ENCODE results near the gene SLC7A9.

The SLC7A9 gene

DNA sequence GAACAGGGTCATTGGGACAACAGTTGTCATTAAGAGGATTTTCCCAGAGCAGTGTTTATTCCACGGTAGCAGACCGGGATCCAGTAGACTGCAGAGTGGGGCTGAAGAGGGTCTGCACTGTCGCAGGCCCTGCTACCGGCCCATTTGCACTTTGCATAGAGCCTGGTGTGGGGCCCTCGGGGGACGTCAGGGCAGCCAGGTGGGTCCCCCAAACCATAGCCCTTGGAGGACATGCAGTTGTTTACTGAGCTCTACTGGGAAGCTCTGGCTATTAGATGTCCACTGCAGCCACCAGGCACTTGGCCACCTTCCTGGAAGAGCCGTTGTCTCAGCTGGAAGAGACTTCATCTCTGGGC is 45.8 kb downstream of the SLC7A9 start:
- in situ Hi-C loops (cut with HindIII; ENCODE audit: low sequenced_read_pairs): no loop called here
- TF ChIP-seq, protein P1, sequence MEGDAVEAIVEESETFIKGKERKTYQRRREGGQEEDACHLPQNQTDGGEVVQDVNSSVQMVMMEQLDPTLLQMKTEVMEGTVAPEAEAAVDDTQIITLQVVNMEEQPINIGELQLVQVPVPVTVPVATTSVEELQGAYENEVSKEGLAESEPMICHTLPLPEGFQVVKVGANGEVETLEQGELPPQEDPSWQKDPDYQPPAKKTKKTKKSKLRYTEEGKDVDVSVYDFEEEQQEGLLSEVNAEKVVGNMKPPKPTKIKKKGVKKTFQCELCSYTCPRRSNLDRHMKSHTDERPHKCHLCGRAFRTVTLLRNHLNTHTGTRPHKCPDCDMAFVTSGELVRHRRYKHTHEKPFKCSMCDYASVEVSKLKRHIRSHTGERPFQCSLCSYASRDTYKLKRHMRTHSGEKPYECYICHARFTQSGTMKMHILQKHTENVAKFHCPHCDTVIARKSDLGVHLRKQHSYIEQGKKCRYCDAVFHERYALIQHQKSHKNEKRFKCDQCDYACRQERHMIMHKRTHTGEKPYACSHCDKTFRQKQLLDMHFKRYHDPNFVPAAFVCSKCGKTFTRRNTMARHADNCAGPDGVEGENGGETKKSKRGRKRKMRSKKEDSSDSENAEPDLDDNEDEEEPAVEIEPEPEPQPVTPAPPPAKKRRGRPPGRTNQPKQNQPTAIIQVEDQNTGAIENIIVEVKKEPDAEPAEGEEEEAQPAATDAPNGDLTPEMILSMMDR (IDR thresholded peaks at IDR 0.05; ENCODE audit: low read depth, low read length, missing control alignments): no peak

DNA sequence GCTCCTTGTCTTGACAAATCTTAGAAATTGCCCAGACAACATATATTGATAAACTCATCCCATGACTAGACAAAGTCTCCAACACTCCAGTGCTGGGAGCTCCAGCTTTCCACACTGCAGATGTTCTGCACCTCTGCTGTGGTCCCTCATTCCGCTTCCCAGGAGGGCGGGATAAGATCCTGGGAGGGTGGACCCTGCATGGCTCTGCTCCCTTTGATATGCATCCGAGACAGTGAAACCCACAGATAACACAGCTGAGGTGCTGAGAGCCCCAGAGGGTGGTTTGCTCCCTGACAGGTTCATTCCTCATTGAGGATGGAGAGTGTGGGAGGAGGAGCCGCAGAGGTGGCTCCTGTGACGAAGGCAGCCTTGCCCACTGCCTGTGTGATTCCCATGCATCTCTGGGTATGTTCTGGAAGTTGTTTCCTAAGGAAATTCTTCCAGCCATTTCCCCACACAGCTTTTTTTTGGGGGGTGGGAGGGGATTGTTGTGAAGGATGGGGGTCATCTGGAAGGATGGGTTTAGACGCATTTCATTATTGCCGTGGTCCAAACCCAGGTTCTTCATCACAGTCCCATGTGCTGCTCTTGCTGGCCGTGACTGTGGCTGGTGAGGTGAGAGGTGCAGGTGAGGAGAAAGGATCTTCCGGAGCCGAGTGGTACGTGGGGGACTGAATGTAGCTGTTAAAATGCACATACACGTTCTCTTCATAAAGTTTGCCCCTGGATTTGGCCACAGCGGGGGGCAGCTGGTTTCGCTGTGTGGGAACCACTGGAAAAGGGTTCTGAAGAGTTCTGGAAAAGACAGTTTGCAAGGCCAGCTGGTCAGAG is 46.4 kb downstream of the SLC7A9 start:
- no peak overlapping the region for H3K4me3 ChIP-seq (ENCODE audit: low read depth, low read length)
- no peak for DNase-seq (ENCODE audit: low read depth)
- in situ Hi-C loops (cut with HindIII; ENCODE audit: low sequenced_read_pairs): no loop called here
- TF ChIP-seq, protein P1 (IDR thresholded peaks at IDR 0.05; ENCODE audit: low read depth, low read length, missing control alignments): no peak

More for the DNA sequence above, 45.8 kb downstream of the SLC7A9 start:
- no peak for DNase-seq (ENCODE audit: low read depth)
- no peak overlapping the region for H3K4me3 ChIP-seq (ENCODE audit: low read depth, low read length)

DNA sequence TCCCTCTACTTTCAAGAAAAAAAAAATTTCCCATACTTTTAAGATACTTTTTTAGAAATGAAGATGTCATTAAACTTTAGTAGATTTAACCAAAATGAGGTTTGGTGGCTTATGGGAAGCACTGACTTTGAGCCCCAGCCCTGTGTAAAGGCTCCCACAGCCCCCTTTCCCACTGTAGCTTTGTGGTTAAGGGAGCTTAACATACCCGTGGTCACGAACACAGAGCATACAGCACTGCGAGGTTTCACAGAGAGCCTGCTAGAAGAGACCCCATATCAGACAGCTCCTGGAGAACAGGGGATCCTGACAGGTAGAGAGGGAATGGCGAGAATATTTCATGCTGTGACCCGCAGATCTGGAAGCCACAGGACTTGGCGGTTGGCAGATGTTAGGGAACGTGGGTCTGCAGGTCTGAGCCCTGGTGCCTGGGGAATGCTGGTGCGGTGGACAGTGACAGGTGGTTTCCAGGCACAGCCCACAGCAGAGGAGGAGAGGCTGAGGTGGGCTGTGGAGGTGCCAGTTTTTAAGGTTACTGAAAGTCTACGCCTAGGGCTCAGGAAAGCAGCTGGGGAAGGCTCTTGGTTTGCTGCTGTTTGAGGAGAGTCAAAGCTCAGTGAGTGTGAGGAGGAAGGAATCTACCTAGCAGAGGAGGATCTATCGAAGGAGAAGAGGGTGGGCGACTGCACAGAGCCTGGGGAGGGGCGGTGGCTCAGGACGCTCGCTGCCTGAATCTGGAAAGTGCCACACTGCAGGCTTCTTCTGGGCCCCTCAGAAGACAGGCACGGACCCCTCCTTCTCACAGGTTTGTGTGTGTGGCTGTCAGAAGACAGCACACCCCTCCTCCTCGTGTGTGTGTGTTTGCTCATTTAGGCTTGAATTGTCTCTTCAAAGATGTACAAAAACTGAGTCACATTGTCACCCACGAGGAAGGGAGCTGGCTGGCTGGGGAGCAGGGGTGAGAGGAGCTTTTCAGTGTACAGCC is 49.9 kb downstream of the SLC7A9 start:
- H3K4me3 ChIP-seq (ENCODE audit: low read depth, low read length): no peak overlapping the region
- TF ChIP-seq, protein P1 (IDR thresholded peaks at IDR 0.05; ENCODE audit: low read depth, low read length, missing control alignments): no peak
- in situ Hi-C loops (cut with HindIII; ENCODE audit: low sequenced_read_pairs): no loop called here
- DNase-seq (ENCODE audit: low read depth): no peak

GRCh38 chr19:32818536-32818935 is 51.0 kb downstream of the SLC7A9 start:
- in situ Hi-C loops (cut with HindIII; ENCODE audit: low sequenced_read_pairs): no loop called here
- no peak for DNase-seq (ENCODE audit: low read depth)
- no peak overlapping the region for H3K4me3 ChIP-seq (ENCODE audit: low read depth, low read length)
- TF ChIP-seq, protein P1 (IDR thresholded peaks at IDR 0.05; ENCODE audit: low read depth, low read length, missing control alignments): no peak

DNA sequence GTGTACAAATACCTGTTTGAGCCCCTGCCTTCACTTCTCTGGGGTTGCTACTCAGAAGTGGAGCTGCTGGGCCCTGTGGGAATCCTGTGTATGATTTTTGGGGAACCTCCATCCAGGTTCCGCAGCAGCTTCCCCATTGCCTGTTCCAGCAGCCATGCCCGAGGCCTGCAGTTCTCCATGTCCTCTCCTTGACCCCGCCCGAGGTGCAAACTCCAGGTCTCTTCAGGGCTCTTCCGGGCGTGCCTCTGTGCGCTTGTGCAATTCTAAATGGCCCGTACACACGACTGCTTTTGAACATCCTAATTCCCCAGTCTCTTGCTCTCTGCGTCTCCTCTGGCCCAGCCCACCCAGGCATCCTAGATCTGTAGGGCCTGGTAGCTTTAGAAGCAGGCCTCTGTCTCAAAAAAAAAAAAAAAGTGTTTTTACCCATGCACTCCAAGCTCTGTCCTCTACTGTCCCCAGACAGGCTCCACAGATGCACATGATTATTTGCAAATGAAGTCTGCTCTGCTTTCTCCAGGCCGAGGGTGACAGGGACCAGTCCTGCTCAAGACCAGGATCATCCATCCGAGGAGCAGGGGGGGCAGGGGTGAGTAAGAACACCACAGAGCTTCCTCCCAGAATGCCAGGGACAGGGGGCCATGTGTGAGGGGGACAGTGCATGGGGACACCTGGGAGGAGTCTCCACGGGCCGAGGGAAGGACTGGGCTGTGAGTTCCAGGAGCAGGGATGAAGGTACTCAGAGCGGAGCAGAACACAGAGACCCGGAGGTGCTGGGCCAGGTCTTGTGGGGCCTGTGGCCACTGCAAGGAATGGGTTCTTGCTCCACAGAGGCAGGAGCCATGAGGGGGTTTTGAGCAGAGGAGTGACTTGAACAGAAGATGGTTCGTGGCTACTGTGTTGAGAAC is 51.7 kb downstream of the SLC7A9 start:
- H3K4me3 ChIP-seq (ENCODE audit: low read depth, low read length): no peak overlapping the region
- TF ChIP-seq, protein P1 (IDR thresholded peaks at IDR 0.05; ENCODE audit: low read depth, low read length, missing control alignments): no peak
- in situ Hi-C loops (cut with HindIII; ENCODE audit: low sequenced_read_pairs): no loop called here
- no peak for DNase-seq (ENCODE audit: low read depth)
